ENCODE data around the gene URI1.

- TF ChIP-seq CTCF (IDR thresholded peaks at IDR 0.05; ENCODE audit: low read depth, low read length) (no peak), POLR2A (IDR thresholded peaks at IDR 0.05; ENCODE audit: extremely low read depth, insufficient read length) (no peak), MYC (IDR thresholded peaks at IDR 0.05; ENCODE audit: low read depth, low read length) (no peak)
Observed at GRCh38 chr19:30020189-30020588, 78.2 kb downstream of the URI1 start.
